HG03025 (cell line): ENCODE data around the gene CDH23.

Source experiments
- ATAC-seq: cut with Tn5 transposase; IDR thresholded peaks from one replicate; pipeline ENCODE4 v1.9.1; 2021; ENCODE audit warnings: mild to moderate bottlenecking, moderate library complexity; ENCODE audit not compliant: unreplicated experiment, low FRiP score

The CDH23 gene

DNA sequence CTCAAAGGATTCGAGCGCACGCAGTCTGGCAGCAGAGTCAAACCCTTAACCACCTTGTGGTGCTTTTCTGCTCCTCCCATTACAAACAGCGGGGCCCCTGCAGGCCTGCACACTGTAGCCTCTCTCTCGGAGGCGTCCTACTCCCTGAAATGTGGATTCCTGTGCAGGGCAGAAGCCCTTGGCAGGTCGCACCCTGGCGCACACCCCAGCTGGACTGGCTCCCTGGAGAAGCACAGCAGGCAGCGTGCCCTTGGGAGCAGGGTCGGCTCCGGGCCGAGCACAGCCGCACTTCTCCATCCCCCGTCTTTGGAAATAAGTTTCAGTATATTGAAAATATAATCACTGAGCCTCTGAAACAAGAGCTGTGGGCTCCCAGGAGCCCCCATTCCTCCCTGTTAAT is 178.7 kb downstream of the CDH23 start:
- ATAC-seq, result no peak

GRCh38 chr10:71575934-71576801 is 179.4 kb downstream of the CDH23 start:
- ATAC-seq, result no peak

- no peak for ATAC-seq
These were observed 180.1 kb downstream of the CDH23 start for GRCh38 chr10:71576842-71577241.

GRCh38 chr10:71577345-71577744 is 180.6 kb downstream of the CDH23 start:
- ATAC-seq, result no peak

GRCh38 chr10:71578069-71578468 is 181.3 kb downstream of the CDH23 start:
- ATAC-seq, result no peak

DNA sequence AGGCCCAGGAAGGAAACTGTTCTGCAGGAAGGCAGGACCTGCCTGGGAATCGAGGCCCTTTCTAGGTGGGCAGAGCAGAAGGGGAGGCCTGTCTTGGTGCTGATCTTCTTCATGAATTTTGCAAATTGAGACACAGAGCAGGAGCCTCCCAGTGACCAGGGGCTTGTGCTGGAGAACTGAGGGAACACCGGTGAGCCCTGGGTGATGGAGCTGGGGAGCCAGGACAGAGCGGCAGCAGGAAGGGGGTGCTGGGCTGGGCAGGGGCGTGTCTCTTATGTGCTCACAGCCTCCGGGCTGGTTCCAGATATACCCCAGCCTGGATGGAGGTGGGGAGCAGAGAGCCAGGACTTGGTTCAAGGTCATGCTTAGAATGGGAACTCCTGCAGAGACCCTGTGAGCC is 182.9 kb downstream of the CDH23 start:
- no peak for ATAC-seq

GRCh38 chr10:71580415-71580814 is 183.7 kb downstream of the CDH23 start:
- no peak for ATAC-seq

- no peak for ATAC-seq
These were observed 184.2 kb downstream of the CDH23 start for GRCh38 chr10:71580926-71581325.

DNA sequence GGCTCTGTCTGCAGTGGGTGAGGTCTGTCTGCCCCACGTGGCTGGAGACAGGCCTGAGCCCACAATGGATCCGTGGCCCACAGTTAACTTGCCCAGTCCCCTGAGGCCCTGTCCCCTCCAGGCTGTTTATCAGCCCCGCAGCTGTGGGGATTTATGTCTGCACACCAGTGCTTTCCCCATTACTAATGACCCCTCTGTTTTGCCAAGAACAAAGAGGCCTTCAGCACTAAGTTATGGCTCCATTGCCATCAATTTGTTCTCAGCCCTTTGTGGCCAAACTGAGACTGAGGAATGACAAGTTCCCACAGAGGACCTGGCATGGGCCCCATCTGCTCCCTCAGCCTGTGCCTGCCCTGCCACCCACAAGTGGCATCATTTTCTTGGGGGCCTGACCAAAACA is 184.7 kb downstream of the CDH23 start:
- no peak for ATAC-seq

DNA sequence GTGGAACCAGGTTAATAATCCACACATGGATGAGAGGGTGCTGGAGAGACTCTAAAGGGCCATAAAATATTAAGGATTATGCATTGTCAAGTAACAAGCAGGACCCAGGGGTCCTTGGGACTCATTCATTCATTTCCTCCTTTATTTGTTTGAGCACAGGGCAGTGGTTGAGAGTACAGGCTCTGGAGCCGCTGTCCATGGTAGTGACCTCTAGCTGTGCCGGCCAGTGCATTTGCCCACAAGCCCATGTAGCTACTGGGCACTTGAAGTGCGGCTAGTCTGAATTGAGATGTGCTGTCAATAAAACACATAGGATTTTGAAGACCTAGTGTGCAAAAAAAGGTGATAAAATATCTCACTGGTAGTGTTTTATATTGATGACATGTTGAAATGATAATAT is 185.3 kb downstream of the CDH23 start:
- no peak for ATAC-seq

- ATAC-seq, result no peak
These were observed 186.1 kb downstream of the CDH23 start for GRCh38 chr10:71582506-71583475.

DNA sequence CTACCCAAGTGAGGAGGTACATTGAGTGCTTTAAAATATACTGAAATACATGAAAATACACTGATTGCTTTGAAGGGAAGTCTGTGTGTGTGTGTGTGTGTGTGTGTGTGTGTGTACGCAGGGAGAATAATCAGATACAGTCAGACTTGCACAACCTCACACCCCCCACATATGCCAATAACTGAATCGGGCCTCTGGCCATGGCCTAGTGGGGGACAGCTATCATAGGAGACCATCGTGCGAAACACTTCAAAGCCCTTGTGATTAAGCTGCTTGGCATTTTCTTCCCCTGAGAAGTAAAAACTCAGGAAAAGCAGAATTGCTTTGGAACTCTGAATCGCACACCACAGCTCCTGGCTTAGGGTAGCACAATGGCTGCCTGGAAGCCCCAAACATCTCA is 187.7 kb downstream of the CDH23 start:
- no peak for ATAC-seq

DNA sequence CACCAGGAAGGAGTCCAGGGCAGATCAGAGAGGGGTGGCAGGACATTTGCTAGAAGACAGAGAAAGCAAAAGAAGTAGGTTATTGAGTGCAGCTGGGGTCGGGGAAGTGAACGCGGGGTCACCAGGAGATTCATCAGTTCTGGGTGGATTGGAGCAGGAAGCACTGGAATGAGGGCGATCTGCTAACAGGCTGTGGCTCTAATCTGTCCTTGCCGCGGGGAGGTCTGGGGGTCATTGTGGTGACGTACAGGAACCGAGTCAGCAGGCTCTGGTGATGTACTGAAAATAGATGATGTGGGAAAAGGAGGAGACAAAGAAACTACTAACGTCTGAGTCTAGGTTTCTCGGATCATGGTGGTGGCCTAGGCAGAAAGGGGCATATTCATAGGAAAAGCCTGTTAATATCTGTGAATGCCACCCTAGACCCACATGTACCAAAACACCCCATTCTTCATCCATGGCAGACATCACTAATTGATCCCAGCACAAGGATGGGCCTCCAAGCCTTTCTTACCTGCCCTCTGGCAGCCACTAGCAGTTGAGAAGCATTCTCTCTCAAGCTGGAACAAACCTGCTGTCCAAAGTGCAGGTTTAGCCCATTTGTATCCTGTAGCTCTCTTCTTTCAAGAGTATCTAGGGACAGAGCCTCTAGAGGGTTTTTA is 188.3 kb downstream of the CDH23 start:
- ATAC-seq, result no peak

DNA sequence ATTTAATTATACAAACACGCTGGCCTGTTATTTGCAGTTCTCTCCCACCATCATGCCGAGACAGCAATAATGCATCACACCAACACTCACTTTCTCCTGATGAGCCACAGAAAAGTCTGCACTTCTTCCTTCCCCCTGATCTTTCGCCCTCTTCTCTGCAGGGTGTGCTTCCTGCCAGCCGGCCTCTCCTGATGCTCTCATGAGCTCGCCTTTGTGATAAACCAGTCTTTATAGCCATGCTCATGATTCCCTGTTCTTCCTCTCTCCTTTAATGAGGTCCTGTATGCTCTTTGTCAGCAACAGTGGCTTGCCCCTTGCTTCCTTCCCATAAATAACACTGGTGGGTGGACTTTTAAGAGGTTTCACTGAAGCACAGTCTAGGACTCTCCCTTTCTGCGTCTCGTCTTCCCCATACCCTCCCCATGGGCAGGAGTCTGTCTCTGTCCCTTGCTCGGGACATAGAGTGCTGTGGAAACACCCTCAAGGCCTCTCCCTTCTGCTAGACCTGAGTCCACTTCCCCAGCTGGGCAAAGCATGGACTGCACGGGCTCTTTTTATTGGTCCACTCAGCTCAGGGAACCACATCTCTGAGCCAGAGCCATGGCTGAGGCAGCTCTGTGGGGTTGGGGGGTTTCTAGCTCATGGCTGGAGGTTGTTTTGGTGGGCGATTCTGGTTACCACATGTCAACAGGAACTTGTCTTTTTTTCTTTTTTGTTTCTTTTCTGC is 189.0 kb downstream of the CDH23 start:
- ATAC-seq, result no peak

DNA sequence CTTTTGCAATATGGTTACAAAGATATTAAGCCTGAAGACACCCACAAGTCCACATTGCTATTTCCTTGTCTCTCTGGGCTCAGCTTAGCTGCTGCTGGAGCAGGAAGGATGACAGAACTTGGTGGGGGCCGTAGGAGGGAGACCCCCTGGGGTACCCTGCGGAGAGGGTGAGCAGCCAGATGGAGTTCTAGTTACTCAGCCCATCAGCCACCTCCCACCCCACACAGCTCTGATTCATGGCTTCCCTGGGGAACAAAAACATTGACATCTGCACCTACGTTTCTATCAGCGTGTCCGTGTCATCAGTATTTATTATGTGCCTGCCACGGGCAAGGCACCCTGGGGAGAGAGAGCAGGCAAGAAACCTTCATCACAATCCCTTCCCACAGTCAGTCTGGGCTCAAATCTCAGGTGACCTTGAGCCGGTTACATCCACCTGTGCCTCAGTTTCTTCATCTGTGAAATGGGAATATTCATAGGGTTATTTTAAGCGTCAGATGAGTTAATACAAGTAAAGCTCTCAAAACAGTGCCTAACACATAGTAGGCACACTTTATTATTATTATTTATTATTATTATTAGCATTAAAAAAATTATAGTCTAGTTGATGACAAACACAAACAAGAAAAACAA is 191.3 kb downstream of the CDH23 start:
- ATAC-seq, result no peak

GRCh38 chr10:71588685-71589084 is 192.0 kb downstream of the CDH23 start:
- no peak for ATAC-seq

DNA sequence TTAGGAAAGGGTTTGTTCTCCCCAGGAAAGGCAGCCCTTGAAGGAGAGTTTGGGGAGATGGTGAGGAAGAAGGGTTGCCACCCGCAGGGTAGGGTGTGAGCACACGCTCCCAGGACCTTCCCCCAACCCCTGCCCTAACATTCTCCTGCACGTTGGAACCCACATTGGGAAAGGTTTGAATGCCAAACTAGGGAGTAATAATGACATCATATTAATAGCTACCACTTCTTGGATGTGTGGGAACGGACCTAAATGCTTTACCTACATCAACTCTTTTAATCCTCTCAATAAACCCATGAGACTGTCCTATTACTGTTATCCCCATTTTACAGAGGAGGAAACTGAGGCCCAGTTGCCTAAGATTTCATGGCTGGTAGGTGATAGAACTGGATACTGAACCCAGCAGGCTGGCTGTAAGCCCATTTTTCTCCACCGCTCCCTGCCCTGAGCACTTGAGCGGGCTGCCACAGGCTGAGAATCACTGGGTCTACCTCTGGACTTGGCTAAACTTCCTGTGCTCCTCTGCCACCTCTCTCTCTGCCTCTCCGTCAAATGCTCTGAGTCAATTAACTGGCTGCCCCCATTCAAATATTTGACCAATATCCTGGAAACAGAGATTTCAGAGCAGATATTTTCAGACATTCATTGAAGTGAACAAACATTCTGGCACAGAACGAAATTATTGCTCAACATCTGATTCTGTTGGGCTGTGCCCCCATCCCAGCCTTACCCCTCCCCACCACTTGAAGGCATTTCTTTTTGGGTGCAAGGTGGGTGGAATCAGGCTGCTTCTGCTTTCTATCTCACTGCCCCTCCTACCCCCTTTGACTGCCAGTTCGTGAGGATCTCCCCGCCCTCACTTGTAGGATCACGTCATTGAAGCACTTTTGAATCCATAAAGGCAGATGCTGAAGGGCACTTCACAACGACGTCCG is 193.2 kb downstream of the CDH23 start:
- ATAC-seq, result no peak

DNA sequence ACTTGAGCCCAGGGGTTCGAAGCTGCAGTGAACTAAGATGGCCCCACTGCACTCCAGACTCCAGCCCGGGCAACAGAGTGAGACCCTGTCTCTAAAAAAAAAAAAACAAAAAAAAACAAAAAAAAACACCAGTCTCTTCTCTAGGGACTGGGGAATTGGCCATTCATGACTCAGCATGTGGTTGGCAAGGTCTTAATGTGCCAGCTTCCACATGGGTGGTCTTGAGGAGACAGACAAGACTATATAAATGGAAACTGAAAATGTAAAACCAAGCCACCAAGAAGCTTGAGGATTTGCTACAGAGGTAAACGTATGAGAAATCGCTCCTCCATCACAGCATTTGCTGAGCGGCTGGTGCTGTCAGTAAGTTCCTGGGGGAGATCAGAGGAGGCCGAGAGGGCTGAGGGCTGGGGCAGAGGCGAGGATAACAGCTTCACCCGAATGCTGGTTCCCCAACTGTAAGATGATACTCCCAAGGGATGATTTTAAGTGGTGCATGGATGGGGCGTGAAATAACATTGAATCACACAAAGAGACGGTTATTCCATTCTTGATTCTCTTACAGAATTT is 194.1 kb downstream of the CDH23 start:
- ATAC-seq, result no peak
